SU-DHL-6 (cell line): Measurements from ENCODE around the gene SFXN2.
A peak's percentile ranks its signal among the peaks of the same experiment; 100 is the strongest.

Experiments used
- H2AFZ ChIP-seq: fragments of 200-600 bp; sonication (generic); 2 replicates; pipeline ENCODE4 v1.6.1; 2014; ENCODE audit warnings: low read depth, mild to moderate bottlenecking, moderate library complexity, mixed read lengths, antibody characterized with exemption, low read length; ENCODE audit not compliant: severe bottlenecking
- H3F3A ChIP-seq: fragments of 200-600 bp; shearing (Covaris generic); 2 replicates; pipeline ENCODE4 v1.6.0; 2016; ENCODE audit warnings: antibody characterized with exemption, mild to moderate bottlenecking; ENCODE audit not compliant: insufficient read depth
- H3K27ac ChIP-seq: fragments of 200-600 bp; sonication (generic); 2 replicates; pipeline ENCODE4 v1.5.1; 2016; ENCODE audit warnings: low read depth, mild to moderate bottlenecking, low read length, moderate library complexity, mixed read lengths
- H3K27me3 ChIP-seq: fragments of 200-600 bp; sonication (generic), shearing (Covaris generic); 2 replicates; pipeline ENCODE4 v1.6.0; 2014; ENCODE audit warnings: mild to moderate bottlenecking, low read length
- H3K36me3 ChIP-seq: fragments of 200-600 bp; sonication (generic); 2 replicates; pipeline ENCODE4 v1.6.1; 2014; ENCODE audit warnings: mild to moderate bottlenecking, low read length, mixed read lengths
- H3K4me2 ChIP-seq: fragments of 300-600, 200-600 bp; shearing (Covaris generic), sonication (generic); 2 replicates; pipeline ENCODE4 v1.6.0; 2014; ENCODE audit warnings: low read length, low read depth, mild to moderate bottlenecking; ENCODE audit not compliant: poor library complexity, severe bottlenecking
- H3K4me3 ChIP-seq: fragments of 200-600 bp; sonication (generic); 2 replicates; pipeline ENCODE4 v1.5.1; 2014; ENCODE audit warnings: antibody characterized with exemption, low read length, mild to moderate bottlenecking, mixed read lengths; ENCODE audit not compliant: insufficient read depth, poor library complexity, severe bottlenecking
- H3K79me2 ChIP-seq: fragments of 200-600 bp; sonication (generic); 2 replicates; pipeline ENCODE4 v1.6.1; 2014; ENCODE audit warnings: mild to moderate bottlenecking, low read length, moderate library complexity; ENCODE audit not compliant: insufficient read depth
- H3K9ac ChIP-seq: fragments of 200-600 bp; sonication (generic); 2 replicates; pipeline ENCODE4 v1.7.0; 2014; ENCODE audit warnings: mild to moderate bottlenecking, low read length
- H3K9me2 ChIP-seq: fragments of 200-600 bp; sonication (generic); replicated peaks from 2 replicates; pipeline ENCODE4 v1.6.1; 2014; ENCODE audit warnings: low read length; ENCODE audit not compliant: insufficient read depth
- H3K9me3 ChIP-seq: fragments of 200-600 bp; sonication (generic); 2 replicates; pipeline ENCODE4 v1.6.1; 2014; ENCODE audit warnings: low read length, mixed read lengths; ENCODE audit not compliant: insufficient read depth
- H4K20me1 ChIP-seq: fragments of 200-600 bp; sonication (generic); 2 replicates; pipeline ENCODE4 v1.6.1; 2014; ENCODE audit warnings: low read depth, mild to moderate bottlenecking, antibody characterized with exemption, low read length, moderate library complexity, mixed read lengths
- CTCF ChIP-seq: fragments of 200-600 bp; sonication (generic); IDR thresholded peaks from one replicate; pipeline ENCODE4 v1.5.1; 2017; ENCODE audit warnings: antibody characterized with exemption, mild to moderate bottlenecking, low read length, moderate library complexity; ENCODE audit not compliant: insufficient read depth, poor library complexity, severe bottlenecking
- EZH2phosphoT487 ChIP-seq: fragments of 200-600 bp; sonication (generic), shearing (Covaris generic); conservative IDR thresholded peaks from 2 replicates; pipeline ENCODE4 v1.6.1; 2018; ENCODE audit warnings: mild to moderate bottlenecking, antibody characterized with exemption, low read length, moderate library complexity, mixed read lengths

Gene SFXN2

GRCh38 chr10:102678842-102679289 is 35.6 kb upstream of the SFXN2 start:
- H3F3A ChIP-seq: no peaks in the 10 kb centered on the region
- H2AFZ ChIP-seq: no peak overlapping the region
- H3K79me2 ChIP-seq: no peaks in the 10 kb centered on the region
- H3K27me3 ChIP-seq: no peaks in the 10 kb centered on the region
- H3K27ac ChIP-seq: no peak overlapping the region
- H4K20me1 ChIP-seq: no peaks in the 10 kb centered on the region
- no peaks in the 10 kb centered on the region for H3K36me3 ChIP-seq
- H3K9me3 ChIP-seq: no peaks in the 10 kb centered on the region
- TF ChIP-seq EZH2phosphoT487: no peak
- peak; percentile 48 for TF ChIP-seq CTCF
- H3K9me2 ChIP-seq: no peaks in the 10 kb centered on the region
- H3K4me2 ChIP-seq: no peak overlapping the region
- H3K4me3 ChIP-seq: no peak overlapping the region
- H3K9ac ChIP-seq: no peak overlapping the region

- no peaks in the 10 kb centered on the region for H3K9me3 ChIP-seq
- TF ChIP-seq EZH2phosphoT487: no peak
- no peak for TF ChIP-seq CTCF
- no peak overlapping the region for H3K9ac ChIP-seq
- no peak overlapping the region for H3K4me2 ChIP-seq
- no peaks in the 10 kb centered on the region for H3F3A ChIP-seq
- no peaks in the 10 kb centered on the region for H3K36me3 ChIP-seq
- no peaks in the 10 kb centered on the region for H4K20me1 ChIP-seq
- no peaks in the 10 kb centered on the region for H3K27me3 ChIP-seq
- H2AFZ ChIP-seq: no peak overlapping the region
- no peaks in the 10 kb centered on the region for H3K9me2 ChIP-seq
- no peaks in the 10 kb centered on the region for H3K79me2 ChIP-seq
- H3K27ac ChIP-seq: no peak overlapping the region
- H3K4me3 ChIP-seq: no peak overlapping the region
These were observed 34.8 kb upstream of the SFXN2 start for GRCh38 chr10:102679596-102679995.

DNA sequence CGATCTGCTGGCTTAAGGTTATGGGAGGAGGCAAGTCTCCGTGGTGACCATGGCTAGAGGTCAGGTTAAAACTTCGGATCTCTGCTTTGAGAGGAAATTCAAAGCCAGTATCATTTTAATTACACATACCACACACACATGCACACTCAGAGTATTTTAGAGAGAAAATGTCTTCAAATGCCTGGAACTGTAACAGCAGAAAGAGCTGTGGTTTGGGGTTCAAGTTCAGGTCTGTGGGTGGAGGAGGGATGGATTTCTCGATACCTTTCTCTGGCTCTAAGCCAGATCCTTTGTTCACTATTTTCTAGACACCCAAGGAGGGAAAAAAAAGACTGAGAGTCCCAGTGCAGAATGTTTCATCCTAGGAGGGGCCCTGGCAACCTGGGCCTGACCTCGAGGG is 32.7 kb upstream of the SFXN2 start:
- H3K36me3 ChIP-seq: no peaks in the 10 kb centered on the region
- H3K27me3 ChIP-seq: no peaks in the 10 kb centered on the region
- no peaks in the 10 kb centered on the region for H3K9me3 ChIP-seq
- H2AFZ ChIP-seq: no peak overlapping the region
- no peak for TF ChIP-seq CTCF
- TF ChIP-seq EZH2phosphoT487: no peak
- no peaks in the 10 kb centered on the region for H3K79me2 ChIP-seq
- no peaks in the 10 kb centered on the region for H4K20me1 ChIP-seq
- no peaks in the 10 kb centered on the region for H3F3A ChIP-seq
- no peak overlapping the region for H3K27ac ChIP-seq
- H3K9me2 ChIP-seq: no peaks in the 10 kb centered on the region
- H3K9ac ChIP-seq: no peak overlapping the region
- no peak overlapping the region for H3K4me3 ChIP-seq
- H3K4me2 ChIP-seq: no peak overlapping the region
